ENCODE data around the gene PLD2.

- TF ChIP-seq CTCF (IDR thresholded peaks at IDR 0.05), result no peak
- TF ChIP-seq POLR2A (IDR thresholded peaks at IDR 0.05), result no peak
Observed at GRCh38 chr17:4777969-4778760, 28.8 kb upstream of the PLD2 start.
